Measurements from ENCODE around the gene ARHGAP6.
"Not testable (repeated sequence)": the region's sequence is repeated elsewhere in the genome, so short reads cannot be mapped to it uniquely, and the experiment has no call there.

Gene ARHGAP6

GRCh38 chrX:11530621-11531020 lies 135.1 kb downstream of the ARHGAP6 start:
- Mint-ChIP-seq H3K36me3 (ENCODE audit: low read depth) (no peaks in the 10 kb centered on the region), H3K4me1 (no peaks in the 10 kb centered on the region), H3K27me3 (ENCODE audit: low read depth, poor library complexity) (no peaks in the 10 kb centered on the region), H3K27ac (no peak overlapping the region), H3K9me3 (peaks cover 8% of the 10 kb centered on the region), H3K4me3 (no peak overlapping the region)
- TF ChIP-seq, protein P1, sequence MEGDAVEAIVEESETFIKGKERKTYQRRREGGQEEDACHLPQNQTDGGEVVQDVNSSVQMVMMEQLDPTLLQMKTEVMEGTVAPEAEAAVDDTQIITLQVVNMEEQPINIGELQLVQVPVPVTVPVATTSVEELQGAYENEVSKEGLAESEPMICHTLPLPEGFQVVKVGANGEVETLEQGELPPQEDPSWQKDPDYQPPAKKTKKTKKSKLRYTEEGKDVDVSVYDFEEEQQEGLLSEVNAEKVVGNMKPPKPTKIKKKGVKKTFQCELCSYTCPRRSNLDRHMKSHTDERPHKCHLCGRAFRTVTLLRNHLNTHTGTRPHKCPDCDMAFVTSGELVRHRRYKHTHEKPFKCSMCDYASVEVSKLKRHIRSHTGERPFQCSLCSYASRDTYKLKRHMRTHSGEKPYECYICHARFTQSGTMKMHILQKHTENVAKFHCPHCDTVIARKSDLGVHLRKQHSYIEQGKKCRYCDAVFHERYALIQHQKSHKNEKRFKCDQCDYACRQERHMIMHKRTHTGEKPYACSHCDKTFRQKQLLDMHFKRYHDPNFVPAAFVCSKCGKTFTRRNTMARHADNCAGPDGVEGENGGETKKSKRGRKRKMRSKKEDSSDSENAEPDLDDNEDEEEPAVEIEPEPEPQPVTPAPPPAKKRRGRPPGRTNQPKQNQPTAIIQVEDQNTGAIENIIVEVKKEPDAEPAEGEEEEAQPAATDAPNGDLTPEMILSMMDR (IDR thresholded peaks at IDR 0.05): no peak
- no peak for DNase-seq

GRCh38 chrX:11528623-11529022 lies 137.1 kb downstream of the ARHGAP6 start:
- Mint-ChIP-seq H3K4me1 (no peaks in the 10 kb centered on the region), H3K36me3 (ENCODE audit: low read depth) (no peaks in the 10 kb centered on the region), H3K27ac (no peak overlapping the region), H3K9me3 (peaks cover 11% of the 10 kb centered on the region), H3K27me3 (ENCODE audit: low read depth, poor library complexity) (peaks cover 2% of the 10 kb centered on the region), H3K4me3 (no peak overlapping the region)
- no peak for DNase-seq
- TF ChIP-seq, protein P1 (IDR thresholded peaks at IDR 0.05): no peak

DNA sequence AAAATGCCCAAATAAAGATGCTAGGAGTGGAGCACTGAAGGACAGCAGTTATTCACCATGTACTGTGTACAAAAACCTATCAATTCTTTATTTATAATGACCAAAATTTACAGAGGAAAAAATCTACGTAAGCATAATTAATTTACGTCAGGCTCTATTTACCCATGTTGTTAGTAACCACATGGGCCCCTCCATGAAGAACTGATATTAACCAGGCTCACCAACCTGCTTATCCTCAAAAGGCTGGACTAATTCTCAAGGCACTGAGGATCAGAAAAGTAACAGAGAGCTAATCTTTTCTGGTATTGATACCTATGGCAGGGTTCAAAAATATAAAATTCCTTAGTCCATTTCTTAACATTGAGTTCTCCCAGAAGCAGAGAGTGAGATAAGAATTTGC lies 140.0 kb downstream of the ARHGAP6 start:
- H3K9me3 Mint-ChIP-seq: peaks cover 25% of the 10 kb centered on the region
- H3K4me1 Mint-ChIP-seq: no peaks in the 10 kb centered on the region
- DNase-seq: no peak
- TF ChIP-seq, protein P1 (IDR thresholded peaks at IDR 0.05): no peak
- peaks cover 8% of the 10 kb centered on the region for H3K27me3 Mint-ChIP-seq (ENCODE audit: low read depth, poor library complexity)
- H3K4me3 Mint-ChIP-seq: no peak overlapping the region
- H3K36me3 Mint-ChIP-seq (ENCODE audit: low read depth): no peaks in the 10 kb centered on the region
- no peak overlapping the region for H3K27ac Mint-ChIP-seq

DNA sequence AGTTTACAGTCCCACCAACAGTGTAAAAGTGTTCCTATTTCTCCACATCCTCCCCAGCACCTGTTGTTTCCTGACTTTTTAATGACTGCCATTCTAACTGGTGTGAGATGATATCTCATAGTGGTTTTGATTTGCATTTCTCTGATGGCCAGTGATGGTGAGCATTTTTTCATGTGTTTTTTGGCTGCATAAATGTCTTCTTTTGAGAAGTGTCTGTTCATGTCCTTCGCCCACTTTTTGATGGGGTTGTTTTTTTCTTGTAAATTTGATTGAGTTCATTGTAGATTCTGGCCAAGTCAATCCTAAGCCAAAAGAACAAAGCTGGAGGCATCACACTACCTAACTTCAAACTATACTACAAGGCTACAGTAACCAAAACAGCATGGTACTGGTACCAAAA lies 146.5 kb downstream of the ARHGAP6 start:
- not testable (repeated sequence) for H3K36me3 Mint-ChIP-seq (ENCODE audit: low read depth); H3K27ac Mint-ChIP-seq; H3K4me3 Mint-ChIP-seq; H3K4me1 Mint-ChIP-seq; DNase-seq
- H3K27me3 Mint-ChIP-seq (ENCODE audit: low read depth, poor library complexity): peaks cover 12% of the 10 kb centered on the region
- peaks cover 37% of the 10 kb centered on the region for H3K9me3 Mint-ChIP-seq

- Mint-ChIP-seq H3K36me3 (ENCODE audit: low read depth) (no peaks in the 10 kb centered on the region), H3K4me3 (no peak overlapping the region), H3K4me1 (no peaks in the 10 kb centered on the region), H3K27ac (no peak overlapping the region), H3K9me3 (peaks cover 42% of the 10 kb centered on the region), H3K27me3 (ENCODE audit: low read depth, poor library complexity) (peaks cover 2% of the 10 kb centered on the region)
- TF ChIP-seq, protein P1 (IDR thresholded peaks at IDR 0.05): no peak
- no peak for DNase-seq
These were observed 155.9 kb downstream of the ARHGAP6 start for GRCh38 chrX:11509786-11510185.

DNA sequence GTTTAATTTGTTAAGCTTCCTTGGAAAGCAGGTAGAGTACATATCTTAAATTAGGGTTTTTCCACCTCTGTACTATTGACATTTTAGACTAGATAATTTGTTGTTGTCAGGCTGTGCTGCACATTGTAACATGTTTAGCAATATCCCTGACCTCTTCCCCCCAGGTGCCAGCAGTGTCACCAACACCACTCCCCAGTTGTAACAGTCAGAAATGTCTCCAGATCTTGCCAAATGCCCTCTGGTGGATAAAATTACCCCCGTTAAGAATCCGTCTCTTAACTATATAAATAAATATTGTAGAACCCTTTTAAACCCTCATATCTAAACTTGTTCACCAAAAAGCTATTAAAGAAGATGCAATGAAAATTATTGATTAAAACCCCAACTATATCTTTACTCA lies 161.5 kb downstream of the ARHGAP6 start:
- no peak for DNase-seq
- H3K27me3 Mint-ChIP-seq (ENCODE audit: low read depth, poor library complexity): no peaks in the 10 kb centered on the region
- peaks cover 31% of the 10 kb centered on the region for H3K9me3 Mint-ChIP-seq
- H3K4me3 Mint-ChIP-seq: no peak overlapping the region
- TF ChIP-seq, protein P1 (IDR thresholded peaks at IDR 0.05): no peak
- no peaks in the 10 kb centered on the region for H3K4me1 Mint-ChIP-seq
- no peaks in the 10 kb centered on the region for H3K36me3 Mint-ChIP-seq (ENCODE audit: low read depth)
- H3K27ac Mint-ChIP-seq: no peak overlapping the region
